Measurements from ENCODE around the gene VANGL1.

VANGL1 gene

GRCh38 chr1:115668579-115668978 lies 26.8 kb downstream of the VANGL1 start:
- no peak for DNase-seq (ENCODE audit: low spot score)

DNA sequence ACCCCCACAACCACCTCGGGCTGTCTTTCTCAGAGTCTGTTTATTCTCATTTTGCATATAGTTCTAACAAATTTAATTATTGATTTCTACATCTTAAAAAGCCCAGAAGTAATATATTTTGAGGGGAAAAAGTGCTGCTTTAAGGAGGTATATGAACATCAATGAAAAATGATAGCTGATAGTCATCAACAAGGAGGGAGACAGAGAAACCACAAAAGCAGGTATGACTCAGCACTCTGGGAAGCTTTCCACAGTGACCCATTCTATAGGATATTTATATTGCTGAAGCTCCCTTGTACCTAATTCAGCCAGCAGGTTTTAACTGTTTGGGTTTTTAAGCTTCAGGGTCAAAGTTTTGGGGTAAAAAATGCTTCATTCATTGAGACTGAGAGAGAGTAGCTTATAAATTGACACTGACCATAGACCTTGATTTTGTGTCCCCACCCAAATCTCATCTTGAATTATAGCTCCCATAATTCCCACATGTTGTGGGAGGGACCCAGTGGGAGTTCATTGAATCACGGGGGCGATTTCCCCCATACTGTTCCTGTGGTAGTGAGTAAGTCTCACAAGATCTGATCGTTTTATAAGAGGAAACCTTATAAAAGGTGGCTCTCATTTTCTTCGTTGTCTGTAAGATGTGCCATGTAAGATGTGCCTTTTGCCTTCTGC lies 27.4 kb downstream of the VANGL1 start:
- no peak for DNase-seq (ENCODE audit: low spot score)

DNA sequence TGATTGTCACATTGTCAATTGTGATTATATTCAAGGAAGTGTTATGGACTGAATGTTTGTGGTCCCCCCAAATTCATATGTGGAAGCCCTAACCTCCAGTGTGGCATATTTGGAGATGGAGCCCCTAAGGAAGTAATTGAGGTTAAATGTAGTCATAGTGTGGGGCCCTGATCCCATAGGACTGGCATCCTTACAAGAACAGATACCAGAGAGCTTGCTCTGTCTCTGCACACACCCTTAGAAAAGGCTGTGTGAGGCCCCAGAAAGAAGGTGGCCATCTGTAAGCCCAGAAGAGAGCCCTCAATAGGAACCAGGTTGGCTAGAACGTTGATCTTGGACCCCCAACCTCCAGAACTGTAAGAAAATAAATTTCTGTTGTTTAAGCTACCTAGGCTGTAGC lies 28.1 kb downstream of the VANGL1 start:
- DNase-seq (ENCODE audit: low spot score): no peak

DNA sequence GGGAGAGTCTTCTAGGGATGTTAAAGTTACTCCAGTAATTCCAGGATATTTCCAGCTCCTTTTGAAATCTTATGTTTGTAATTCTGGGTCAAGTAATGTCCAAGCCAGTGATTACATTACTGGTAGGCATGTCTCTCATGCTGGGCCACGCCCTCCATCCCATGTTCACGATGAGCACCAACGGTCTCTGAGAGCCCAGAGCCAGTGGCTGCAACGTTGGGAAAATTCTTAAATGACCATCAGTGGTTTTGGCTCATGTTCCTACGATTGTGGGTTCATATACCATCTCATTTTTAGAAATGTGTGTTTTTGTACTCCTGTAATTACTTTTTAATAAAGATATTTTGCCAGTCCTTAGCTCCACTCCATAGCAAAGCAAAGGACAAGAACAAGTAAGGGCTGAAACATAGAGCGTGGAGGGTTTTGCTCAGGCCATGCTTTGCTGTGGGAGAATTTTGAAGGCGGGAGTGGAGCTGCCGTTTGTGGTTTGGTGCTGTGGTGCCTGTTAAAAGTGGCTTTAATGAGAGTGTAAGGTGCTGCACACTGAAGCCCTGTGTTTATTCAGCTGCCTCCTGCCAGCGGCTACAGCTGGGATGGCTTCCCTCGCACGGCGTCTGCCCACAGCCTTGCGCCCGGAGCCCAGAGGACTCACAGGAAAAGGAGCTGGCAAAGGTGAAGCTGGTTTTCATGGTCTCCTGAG lies 28.9 kb downstream of the VANGL1 start:
- DNase-seq (ENCODE audit: low spot score): no peak

DNA sequence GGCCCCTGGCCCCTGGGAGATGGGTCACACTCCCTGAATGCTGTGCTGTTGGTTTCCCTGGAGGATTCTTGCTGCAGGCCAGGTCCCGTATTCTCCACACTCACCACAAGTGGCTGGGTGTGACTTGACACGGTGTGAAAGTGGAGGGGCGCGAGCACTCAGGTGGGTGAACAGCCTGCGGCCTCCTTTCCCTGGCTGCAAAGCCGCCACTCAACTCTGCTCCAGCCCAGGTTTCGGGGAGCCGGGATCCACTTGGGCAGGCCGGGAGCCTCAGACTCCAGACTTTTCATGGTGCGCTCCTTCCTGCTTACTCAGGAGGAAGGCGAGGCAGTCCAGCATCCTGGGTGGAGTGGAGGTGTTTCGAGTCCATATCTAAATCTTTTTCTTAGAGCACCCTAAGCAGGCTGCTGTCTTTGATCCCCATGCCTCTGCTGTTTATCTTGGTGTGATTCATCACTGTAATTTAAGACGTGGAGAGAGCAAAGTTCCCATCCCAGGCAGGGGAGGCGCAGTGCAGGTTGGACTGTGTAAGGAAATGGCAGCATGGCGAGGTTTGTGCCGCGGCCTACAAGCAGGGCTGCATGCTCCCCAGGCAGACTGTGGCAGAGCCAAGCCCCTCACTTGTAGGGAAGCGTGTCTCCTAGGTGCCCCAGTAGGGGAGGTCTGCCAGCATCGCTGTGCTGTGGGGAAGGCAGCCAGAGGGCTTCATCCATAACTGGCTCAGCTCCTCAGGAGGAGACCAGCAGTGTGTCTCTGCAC lies 29.6 kb downstream of the VANGL1 start:
- no peak for DNase-seq (ENCODE audit: low spot score)

DNA sequence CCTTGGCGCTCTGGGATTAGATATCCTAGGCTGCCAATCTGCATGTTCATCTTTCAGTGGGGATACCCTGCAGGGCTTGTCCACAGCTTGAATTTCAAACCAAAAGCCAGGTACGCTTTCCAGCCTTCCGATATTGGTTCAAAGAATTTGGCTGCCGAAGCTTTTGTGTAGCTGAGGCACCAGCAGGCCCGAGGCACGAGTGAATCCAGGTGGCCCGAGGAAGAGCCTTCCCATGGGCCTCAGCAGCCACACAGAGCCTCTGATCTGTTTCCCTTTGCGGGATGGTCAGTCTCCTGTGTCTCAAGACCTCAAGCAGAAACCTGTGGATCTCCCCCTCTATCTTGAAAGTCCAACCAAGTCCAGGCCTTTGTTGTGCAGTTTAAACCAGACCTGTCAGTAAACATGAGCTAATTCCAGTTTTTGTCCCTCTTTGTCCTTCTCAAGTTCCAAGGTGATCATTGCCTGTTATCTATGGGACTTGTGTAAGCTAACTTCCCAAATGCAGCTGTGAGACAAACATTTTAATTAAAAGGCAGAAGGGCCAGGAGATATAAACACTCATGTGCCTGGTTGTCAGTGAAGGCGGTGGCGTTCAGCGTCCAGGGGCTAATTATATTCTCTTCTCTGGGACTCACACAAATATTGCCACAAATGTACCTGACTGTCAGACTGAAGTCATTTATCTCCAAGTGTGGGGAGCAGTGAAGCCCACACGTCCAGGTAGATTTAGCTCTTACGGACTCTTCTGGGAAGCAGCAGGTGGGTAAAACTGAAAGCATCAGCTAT lies 30.6 kb downstream of the VANGL1 start:
- DNase-seq (ENCODE audit: low spot score): no peak

DNA sequence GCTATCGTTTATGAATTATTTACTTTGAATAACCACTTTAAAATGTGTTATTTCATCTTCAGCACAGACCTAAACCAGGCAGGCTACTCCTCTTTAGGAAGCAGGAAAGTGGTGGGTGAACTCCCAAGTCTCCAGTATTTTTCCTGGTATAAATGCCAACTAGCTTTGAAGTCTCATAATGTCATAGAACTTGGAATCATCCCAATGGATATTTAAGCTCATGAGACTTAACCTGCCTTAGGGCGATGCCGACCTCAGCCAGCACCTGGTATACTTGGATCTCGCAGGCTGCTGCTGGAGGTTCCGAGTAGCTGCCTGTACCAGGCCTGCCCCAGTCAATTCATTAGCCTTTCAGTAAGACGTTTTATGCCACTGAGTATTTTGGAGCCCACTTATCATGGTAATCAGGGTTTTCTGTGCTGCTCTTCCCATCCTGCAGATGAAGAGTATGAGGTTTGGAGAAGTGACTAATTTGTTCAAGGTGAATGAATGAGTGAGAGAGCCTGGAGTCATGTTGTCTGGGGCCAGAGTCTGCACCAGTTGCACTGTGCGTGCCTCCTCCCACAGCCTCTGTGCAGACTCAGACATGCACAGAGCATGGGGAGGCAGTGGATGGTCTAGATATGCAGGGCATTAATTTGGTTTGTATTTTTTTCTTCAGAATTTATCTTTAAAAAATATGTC lies 34.9 kb downstream of the VANGL1 start:
- no peak for DNase-seq (ENCODE audit: low spot score)

GRCh38 chr1:115677182-115677555 lies 35.4 kb downstream of the VANGL1 start:
- no peak for DNase-seq (ENCODE audit: low spot score)

DNA sequence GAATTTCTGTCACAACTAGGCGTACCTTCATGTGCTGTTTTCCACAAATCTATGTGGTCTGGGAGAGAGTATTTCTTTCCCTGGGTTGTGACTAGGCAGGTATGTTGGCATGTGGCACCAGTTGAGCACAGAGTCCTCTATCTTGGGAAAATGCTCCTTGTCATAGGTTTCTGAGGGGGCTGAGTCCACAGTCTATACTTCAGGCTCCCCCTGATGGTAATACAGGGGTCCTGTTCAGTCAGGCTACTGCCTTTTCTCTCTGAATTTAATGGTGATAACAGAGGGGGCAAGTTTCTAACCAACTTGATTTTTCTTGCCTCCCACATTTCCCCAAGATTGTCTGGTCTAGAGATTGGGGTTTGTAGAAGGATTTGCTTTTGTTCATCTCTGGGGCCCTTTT lies 35.8 kb downstream of the VANGL1 start:
- no peak for DNase-seq (ENCODE audit: low spot score)

DNA sequence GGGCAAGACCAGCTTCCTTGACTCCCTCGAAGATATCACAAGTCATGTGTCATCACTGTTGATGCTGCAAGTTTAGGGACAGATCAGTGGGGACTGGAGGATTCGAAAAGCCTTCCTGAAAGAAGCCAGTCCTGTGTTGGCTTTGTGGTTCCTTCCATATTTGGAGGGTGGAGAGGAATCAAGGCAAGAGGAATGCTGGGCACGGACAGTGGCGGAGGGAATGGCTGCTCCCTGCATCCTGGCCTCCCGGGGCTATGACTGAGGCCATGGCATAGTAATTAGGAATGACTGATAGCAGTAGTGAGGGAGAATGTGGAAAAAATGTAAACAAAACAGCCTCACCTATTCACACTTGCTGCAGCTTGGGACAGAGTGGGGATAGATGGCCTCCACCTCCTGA lies 36.4 kb downstream of the VANGL1 start:
- DNase-seq (ENCODE audit: low spot score): no peak

DNA sequence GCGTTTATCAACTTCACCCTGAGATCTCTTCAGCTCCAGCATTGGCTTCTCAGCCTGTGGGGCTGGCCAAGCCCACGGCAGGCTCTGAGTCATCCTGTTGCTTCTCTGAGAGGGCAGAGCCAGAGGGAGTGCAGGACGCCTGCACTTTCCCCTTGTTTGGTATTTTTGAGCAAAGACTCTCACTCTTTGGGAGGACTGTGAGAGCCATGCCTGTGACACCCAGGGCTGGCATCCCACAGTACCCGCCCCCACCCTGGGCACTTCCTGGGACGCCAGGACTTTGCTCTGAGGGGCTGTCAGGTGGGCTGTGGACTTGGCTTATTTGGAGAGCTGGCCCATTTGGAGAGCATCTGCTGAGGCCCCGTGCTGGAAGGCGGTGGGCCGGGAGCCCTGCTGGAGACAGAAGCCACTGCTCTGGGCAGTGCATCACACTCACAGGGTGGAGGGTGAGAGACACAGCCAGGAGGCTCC lies 37.4 kb downstream of the VANGL1 start:
- no peak for DNase-seq (ENCODE audit: low spot score)

GRCh38 chr1:115680730-115681111 lies 39.0 kb downstream of the VANGL1 start:
- DNase-seq (ENCODE audit: low spot score): no peak

DNA sequence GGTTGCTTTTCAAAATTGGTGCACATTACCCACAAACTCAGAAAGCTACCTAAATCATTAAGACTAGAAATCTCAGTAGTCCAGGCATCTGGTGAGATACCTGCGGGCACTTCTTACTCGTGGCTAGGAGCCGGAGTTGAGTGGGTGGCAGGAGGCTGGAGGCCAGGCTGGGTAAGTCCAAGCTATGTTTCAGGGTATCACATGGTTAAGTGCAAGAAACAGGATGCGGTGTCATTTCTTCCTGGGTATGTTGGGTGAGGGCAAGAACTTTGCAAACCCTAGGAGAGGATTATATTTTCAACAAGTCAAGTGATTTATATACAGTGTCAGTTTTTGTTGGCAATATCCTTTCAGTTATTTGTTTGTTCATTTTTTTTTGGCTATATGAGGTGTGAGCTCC lies 41.0 kb downstream of the VANGL1 start:
- no peak for DNase-seq (ENCODE audit: low spot score)

DNA sequence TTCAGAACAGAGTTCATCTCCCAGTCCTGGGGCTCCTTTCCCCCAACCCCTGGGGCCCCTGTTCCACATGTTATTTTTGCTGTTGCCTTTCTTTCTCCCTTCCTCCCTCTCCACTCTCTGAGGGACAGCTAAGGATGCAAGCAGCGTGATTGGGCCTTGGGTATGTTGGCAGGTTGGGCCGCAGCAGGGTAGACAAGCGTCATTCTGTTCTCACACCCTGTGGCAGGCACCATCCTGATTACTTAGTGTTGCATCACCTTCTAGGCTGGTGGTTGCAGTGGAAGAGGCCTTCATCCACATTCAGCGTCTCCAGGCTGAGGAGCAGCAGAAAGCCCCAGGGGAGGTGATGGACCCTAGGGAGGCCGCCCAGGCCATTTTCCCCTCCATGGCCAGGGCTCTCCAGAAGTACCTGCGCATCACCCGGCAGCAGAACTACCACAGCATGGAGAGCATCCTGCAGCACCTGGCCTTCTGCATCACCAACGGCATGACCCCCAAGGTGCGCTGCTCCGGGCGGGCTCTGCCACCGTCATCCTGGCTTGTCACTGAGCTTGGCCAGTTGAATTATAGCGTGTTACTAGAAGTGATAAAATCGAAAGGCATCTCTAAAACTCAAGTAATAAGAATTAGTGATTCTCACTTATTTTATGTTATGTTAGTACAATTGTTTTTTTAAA lies 43.4 kb downstream of the VANGL1 start:
- DNase-seq (ENCODE audit: low spot score): no peak

- no peak for DNase-seq (ENCODE audit: low spot score)
These were observed 46.0 kb downstream of the VANGL1 start for GRCh38 chr1:115687744-115688143.

GRCh38 chr1:115690972-115691371 lies 49.2 kb downstream of the VANGL1 start:
- DNase-seq (ENCODE audit: low spot score): no peak

DNA sequence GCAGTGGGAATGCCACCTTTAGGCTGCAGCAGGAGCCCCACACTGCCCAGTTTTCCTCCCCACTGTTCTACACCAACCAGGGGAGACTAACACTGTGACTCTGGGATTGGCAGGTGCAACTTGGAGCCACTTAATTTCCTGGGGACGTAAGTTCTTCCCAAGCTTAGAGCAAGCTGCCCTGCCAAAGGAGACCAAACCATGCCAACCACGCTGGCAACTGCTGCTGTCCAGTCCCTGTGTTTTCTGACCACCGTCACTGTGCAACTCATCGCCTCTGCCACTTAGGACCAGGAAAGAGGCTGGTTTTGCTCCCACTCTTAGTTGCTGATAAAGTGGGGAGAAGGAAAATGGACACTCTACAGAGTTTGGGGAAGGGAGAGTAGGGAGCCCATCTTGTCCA lies 50.5 kb downstream of the VANGL1 start:
- DNase-seq (ENCODE audit: low spot score): no peak

GRCh38 chr1:115694805-115695204 lies 53.0 kb downstream of the VANGL1 start:
- no peak for DNase-seq (ENCODE audit: low spot score)

DNA sequence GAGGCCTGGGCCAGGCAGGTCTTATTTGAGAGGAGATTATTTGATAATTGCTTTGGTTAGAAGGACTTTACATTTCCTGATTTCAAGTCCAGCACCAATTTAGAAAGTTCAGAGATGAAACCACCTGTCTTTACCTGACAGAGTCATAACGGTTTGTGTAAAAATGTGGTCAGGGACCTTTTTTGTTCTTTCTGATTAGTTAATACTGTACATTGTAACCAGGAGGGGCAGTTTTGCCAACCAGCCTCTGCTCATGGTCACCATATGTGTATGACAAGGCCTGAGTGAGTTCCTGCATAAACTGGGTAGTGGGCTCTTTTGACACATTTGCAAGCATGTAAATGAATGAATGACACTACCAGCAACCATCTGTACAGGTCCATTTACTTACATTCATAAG lies 55.8 kb downstream of the VANGL1 start:
- DNase-seq (ENCODE audit: low spot score): no peak

GRCh38 chr1:115701090-115701489 lies 59.3 kb downstream of the VANGL1 start:
- DNase-seq (ENCODE audit: low spot score): no peak

- DNase-seq (ENCODE audit: low spot score): no peak
These were observed 61.2 kb downstream of the VANGL1 start for GRCh38 chr1:115702959-115703358.
